ENCODE results near the gene XPC.

Gene XPC

DNA sequence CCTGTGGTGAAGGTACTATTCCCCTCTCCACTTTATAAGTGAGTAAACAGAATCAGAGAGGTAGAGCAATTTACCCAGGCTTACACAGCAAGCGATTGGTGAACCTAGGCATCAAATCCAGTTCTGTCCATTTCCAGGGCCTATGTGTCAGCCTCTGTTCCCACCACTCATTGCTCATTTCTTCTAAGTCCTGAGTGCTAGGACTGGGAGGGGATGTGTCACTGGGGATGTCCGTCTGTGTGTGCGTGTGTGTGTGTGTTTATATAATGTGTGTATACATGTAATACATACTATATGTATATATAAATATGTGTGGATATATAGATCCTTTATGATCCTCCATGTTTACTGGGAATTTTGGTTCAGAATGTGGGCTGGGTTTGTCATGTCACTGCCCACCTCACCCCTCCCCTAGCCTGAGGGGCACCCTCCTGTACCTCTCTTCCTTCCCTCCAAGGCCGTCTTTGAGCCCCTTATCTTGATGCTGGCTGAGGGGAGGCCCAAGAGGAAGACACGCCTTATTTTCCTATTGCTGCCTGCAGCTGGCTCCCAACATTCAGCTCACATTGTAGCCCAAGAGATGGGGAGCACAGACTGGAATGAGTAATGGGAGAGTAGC is 51.4 kb downstream of the XPC start:
- TF ChIP-seq ZFX (IDR thresholded peaks at IDR 0.05): no peak
- TF ChIP-seq, protein P1, sequence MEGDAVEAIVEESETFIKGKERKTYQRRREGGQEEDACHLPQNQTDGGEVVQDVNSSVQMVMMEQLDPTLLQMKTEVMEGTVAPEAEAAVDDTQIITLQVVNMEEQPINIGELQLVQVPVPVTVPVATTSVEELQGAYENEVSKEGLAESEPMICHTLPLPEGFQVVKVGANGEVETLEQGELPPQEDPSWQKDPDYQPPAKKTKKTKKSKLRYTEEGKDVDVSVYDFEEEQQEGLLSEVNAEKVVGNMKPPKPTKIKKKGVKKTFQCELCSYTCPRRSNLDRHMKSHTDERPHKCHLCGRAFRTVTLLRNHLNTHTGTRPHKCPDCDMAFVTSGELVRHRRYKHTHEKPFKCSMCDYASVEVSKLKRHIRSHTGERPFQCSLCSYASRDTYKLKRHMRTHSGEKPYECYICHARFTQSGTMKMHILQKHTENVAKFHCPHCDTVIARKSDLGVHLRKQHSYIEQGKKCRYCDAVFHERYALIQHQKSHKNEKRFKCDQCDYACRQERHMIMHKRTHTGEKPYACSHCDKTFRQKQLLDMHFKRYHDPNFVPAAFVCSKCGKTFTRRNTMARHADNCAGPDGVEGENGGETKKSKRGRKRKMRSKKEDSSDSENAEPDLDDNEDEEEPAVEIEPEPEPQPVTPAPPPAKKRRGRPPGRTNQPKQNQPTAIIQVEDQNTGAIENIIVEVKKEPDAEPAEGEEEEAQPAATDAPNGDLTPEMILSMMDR (conservative IDR thresholded peaks at IDR 0.05): no peak
- no peak overlapping the region for H3K27ac ChIP-seq

- TF ChIP-seq, protein P1 (conservative IDR thresholded peaks at IDR 0.05): no peak
- no peak for TF ChIP-seq ZFX (IDR thresholded peaks at IDR 0.05)
- H3K27ac ChIP-seq: peak overlapping the region; percentile 98
Measured at GRCh38 chr3:14126017-14126886, 52.1 kb downstream of the XPC start.

- TF ChIP-seq, protein P1 (conservative IDR thresholded peaks at IDR 0.05): no peak
- no peak for TF ChIP-seq ZFX (IDR thresholded peaks at IDR 0.05)
Measured at GRCh38 chr3:14125193-14126016, 53.0 kb downstream of the XPC start.

GRCh38 chr3:14124615-14125192 is 53.7 kb downstream of the XPC start, which contains the start of the genes CHCHD4 and TMEM43:
Gene CHCHD4 (minus strand): TSS chr3:14124870. CDS start chr3:14124676, 194 bp downstream.
Gene TMEM43 (plus strand): TSS chr3:14125052. CDS start chr3:14125194, 142 bp downstream.
- TF ChIP-seq, protein P1 (conservative IDR thresholded peaks at IDR 0.05): no peak
- peak; percentile 69 for TF ChIP-seq ZFX (IDR thresholded peaks at IDR 0.05)
- H3K27ac ChIP-seq: peak within 1 kb of the TSS; percentile 98

More at GRCh38 chr3:14125193-14126016, 53.0 kb downstream of the XPC start:
- peak overlapping the region; percentile 98 for H3K27ac ChIP-seq

- TF ChIP-seq, protein P1 (conservative IDR thresholded peaks at IDR 0.05): no peak
- TF ChIP-seq ZFX (IDR thresholded peaks at IDR 0.05): peak; percentile 90; the same call in 1 of the 2 replicates
- H3K27ac ChIP-seq: peak overlapping the region; percentile 98
Measured at GRCh38 chr3:14124223-14124614, 54.2 kb downstream of the XPC start.

DNA sequence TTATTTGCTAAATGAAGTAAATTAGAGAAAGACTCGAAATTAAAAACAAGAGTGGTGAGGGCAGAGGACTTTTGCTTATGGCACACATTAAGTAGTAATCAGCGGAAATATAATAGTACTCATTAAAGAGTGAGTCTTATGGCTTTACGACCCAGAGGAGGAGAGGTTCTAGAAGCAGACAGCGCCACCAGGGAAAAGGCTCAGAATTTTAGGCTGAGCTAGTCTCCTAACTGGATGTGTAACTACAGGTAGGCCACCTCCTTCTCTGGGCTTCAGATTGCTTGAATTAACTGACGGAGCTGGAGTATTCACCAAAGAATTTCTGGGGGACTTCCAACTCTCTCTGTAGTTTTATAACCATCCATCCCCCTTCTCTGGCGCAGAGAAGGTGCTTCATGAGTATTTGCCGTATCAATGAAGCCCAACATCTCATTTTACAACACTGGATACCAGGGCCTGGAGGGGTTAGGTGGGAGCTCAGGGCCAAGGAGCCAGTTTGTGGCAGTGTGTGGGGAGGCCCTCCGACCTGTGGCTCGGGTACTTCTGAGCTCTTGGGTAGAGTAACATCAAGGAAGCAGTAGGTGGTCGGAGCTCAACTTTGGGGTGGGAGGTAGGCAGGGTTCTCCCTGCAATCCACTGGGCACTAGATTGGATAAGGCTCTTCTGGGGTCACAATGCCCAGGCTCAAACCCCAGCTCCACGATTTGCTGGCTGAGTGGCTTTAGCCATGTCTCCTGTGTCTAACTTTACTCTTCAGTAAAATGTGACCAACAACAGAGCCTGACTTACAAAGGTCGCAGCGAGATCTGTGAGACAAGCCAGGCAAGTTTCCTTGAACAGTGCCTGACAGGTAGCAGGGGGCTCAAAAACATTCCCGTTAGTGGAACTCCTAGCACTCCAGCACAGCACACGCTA is 54.8 kb downstream of the XPC start:
- TF ChIP-seq, protein P1 (conservative IDR thresholded peaks at IDR 0.05): no peak
- no peak for TF ChIP-seq ZFX (IDR thresholded peaks at IDR 0.05)
- peak overlapping the region; percentile 98 for H3K27ac ChIP-seq

All from C4-2B (cell line).